ENCODE results near the gene AFF3. TPM values are rescaled to one million over a fixed set of nuclear protein-coding genes. Genes with fewer than 3 reads are reported as not detected.

The AFF3 gene
- total and polyA plus RNA-seq, 12 donors, result 1.1 to 7.5 (median 3.9) TPM

GRCh38 chr2:100064592-100065428 is 77.6 kb downstream of the AFF3 start:
- TF ChIP-seq POLR2A (IDR thresholded peaks at IDR 0.05), result no peak
- TF ChIP-seq, protein P1, sequence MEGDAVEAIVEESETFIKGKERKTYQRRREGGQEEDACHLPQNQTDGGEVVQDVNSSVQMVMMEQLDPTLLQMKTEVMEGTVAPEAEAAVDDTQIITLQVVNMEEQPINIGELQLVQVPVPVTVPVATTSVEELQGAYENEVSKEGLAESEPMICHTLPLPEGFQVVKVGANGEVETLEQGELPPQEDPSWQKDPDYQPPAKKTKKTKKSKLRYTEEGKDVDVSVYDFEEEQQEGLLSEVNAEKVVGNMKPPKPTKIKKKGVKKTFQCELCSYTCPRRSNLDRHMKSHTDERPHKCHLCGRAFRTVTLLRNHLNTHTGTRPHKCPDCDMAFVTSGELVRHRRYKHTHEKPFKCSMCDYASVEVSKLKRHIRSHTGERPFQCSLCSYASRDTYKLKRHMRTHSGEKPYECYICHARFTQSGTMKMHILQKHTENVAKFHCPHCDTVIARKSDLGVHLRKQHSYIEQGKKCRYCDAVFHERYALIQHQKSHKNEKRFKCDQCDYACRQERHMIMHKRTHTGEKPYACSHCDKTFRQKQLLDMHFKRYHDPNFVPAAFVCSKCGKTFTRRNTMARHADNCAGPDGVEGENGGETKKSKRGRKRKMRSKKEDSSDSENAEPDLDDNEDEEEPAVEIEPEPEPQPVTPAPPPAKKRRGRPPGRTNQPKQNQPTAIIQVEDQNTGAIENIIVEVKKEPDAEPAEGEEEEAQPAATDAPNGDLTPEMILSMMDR (IDR thresholded peaks at IDR 0.05), result no peak
- Histone ChIP-seq H3K4me1 (replicated peaks in 1 of 2) (peaks cover 0 to 9% of the 10 kb centered on the region in 2 donors), H3K4me3 (no peak overlapping the region), H3K36me3 (replicated peaks in 1 of 2) (no peaks in the 10 kb centered on the region), H3K27ac (no peak overlapping the region), H3K9me3 (replicated peaks in 1 of 3) (peaks cover 0 to 4% (median 0%) of the 10 kb centered on the region in 3 donors), H3K27me3 (no peaks in the 10 kb centered on the region)
- 78 to 85% (median 83%) methylated on average over 9 of the region's 9 CpGs for WGBS, 4 donors
- DNase-seq, result no peak
- intact Hi-C loops (cut with DNase I), result no loop called here

- DNase-seq, result no peak
- Histone ChIP-seq H3K36me3 (replicated peaks in 1 of 2) (no peaks in the 10 kb centered on the region), H3K9me3 (replicated peaks in 1 of 3) (peaks cover 0 to 4% (median 0%) of the 10 kb centered on the region in 3 donors), H3K4me3 (no peak overlapping the region), H3K27ac (no peak overlapping the region), H3K27me3 (no peaks in the 10 kb centered on the region), H3K4me1 (replicated peaks in 1 of 2) (peaks cover 0 to 9% of the 10 kb centered on the region in 2 donors)
- 92 to 96% (median 94%) methylated on average over 2 of the region's 2 CpGs for WGBS, 4 donors
- intact Hi-C loops (cut with DNase I), result no loop called here
- no peak for TF ChIP-seq POLR2A (IDR thresholded peaks at IDR 0.05)
- TF ChIP-seq, protein P1 (IDR thresholded peaks at IDR 0.05), result no peak
Measured at GRCh38 chr2:100064165-100064564, 78.2 kb downstream of the AFF3 start.

GRCh38 chr2:100063459-100063953 is 78.9 kb downstream of the AFF3 start:
- Histone ChIP-seq H3K27ac (no peak overlapping the region), H3K36me3 (replicated peaks in 1 of 2) (no peaks in the 10 kb centered on the region), H3K9me3 (replicated peaks in 1 of 3) (peaks cover 0 to 4% (median 0%) of the 10 kb centered on the region in 3 donors), H3K4me1 (replicated peaks in 1 of 2) (peaks cover 0 to 9% of the 10 kb centered on the region in 2 donors), H3K27me3 (no peaks in the 10 kb centered on the region), H3K4me3 (no peak overlapping the region)
- TF ChIP-seq, protein P1 (IDR thresholded peaks at IDR 0.05), result no peak
- no peak for TF ChIP-seq POLR2A (IDR thresholded peaks at IDR 0.05)
- intact Hi-C loops (cut with DNase I), result no loop called here
- DNase-seq, result no peak
- 86 to 98% (median 94%) methylated on average over 5 of the region's 5 CpGs for WGBS, 4 donors

DNA sequence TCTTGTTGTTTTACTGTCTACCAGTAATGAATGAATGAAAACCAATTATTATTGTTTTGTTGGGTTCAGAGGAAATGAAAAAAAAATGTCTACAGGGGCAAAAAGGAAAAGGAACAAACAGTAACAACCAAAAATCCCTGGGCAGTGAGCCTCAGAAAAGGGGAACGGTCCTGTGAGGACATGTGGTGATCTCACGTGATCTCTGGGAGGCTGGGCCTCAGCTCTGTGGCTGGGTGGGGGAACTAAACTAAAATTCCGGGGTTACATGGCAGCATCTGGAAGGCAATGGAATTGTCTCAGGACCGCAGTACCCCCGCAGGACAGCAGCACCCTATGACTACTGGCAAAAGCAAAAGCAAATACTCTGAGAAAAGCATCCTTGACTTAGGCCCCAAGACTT is 80.1 kb downstream of the AFF3 start:
- peaks cover 0 to 9% of the 10 kb centered on the region in 2 donors for H3K4me1 ChIP-seq (replicated peaks in 1 of 2)
- H3K27me3 ChIP-seq, result no peaks in the 10 kb centered on the region
- no peak for DNase-seq
- H3K27ac ChIP-seq, result no peak overlapping the region
- H3K4me3 ChIP-seq, result no peak overlapping the region
- TF ChIP-seq, protein P1 (IDR thresholded peaks at IDR 0.05), result no peak
- TF ChIP-seq POLR2A (IDR thresholded peaks at IDR 0.05), result no peak
- H3K36me3 ChIP-seq (replicated peaks in 1 of 2), result no peaks in the 10 kb centered on the region
- whole genome bisulfite sequencing, 4 donors, result 77 to 91% (median 89%) methylated on average over 5 of the region's 5 CpGs
- peaks cover 0 to 4% (median 0%) of the 10 kb centered on the region in 3 donors for H3K9me3 ChIP-seq (replicated peaks in 1 of 3)
- intact Hi-C loops (cut with DNase I), result no loop called here
